Mesenchymal stem cell (in vitro differentiated cells and primary cell): ENCODE measurements around the gene MIPOL1.

Experiments used
- DNase-seq: peaks from one replicate; pipeline ENCODE4 v3.0.0-alpha.2; 2013
- H2AFZ ChIP-seq: one replicate; pipeline ENCODE4 v1.6.1; 2013; ENCODE audit warnings: low read depth, mild to moderate bottlenecking, control low read depth, inconsistent platforms, low read length, moderate library complexity
- H2AK5ac ChIP-seq: 2 replicates; pipeline ENCODE4 v1.6.1; 2013; ENCODE audit warnings: low read length, moderate library complexity, mild to moderate bottlenecking, inconsistent platforms; ENCODE audit not compliant: severe bottlenecking
- H2BK120ac ChIP-seq: one replicate; pipeline ENCODE4 v1.6.1; 2013; ENCODE audit warnings: low read depth, mild to moderate bottlenecking, inconsistent platforms, low read length, moderate library complexity
- H2BK12ac ChIP-seq, 2 experiments: one replicate each; pipeline ENCODE4 v1.6.1; 2013; ENCODE audit warnings: inconsistent platforms in 2 of 2, low read length in 2 of 2, mild to moderate bottlenecking in 2 of 2, moderate library complexity in 2 of 2, control low read depth in 1 of 2
- H2BK15ac ChIP-seq: one replicate; pipeline ENCODE4 v1.6.1; 2013; ENCODE audit warnings: mild to moderate bottlenecking, low read depth, inconsistent platforms; ENCODE audit not compliant: poor library complexity, severe bottlenecking
- H2BK5ac ChIP-seq: 2 replicates; pipeline ENCODE4 v1.6.1; 2013; ENCODE audit warnings: low read depth, mild to moderate bottlenecking, low read length, control low read depth, inconsistent platforms; ENCODE audit not compliant: poor library complexity, severe bottlenecking
- H3K14ac ChIP-seq, 2 experiments: one replicate each; pipeline ENCODE4 v1.6.1; 2013; ENCODE audit warnings: inconsistent platforms in 2 of 2, low read length in 2 of 2, control low read depth in 1 of 2, mild to moderate bottlenecking in 1 of 2, moderate library complexity in 1 of 2
- H3K18ac ChIP-seq, 2 experiments: one replicate each; pipeline ENCODE4 v1.6.1; 2013; ENCODE audit warnings: inconsistent platforms in 2 of 2, low read length in 2 of 2, control low read depth in 1 of 2, low read depth in 1 of 2, mild to moderate bottlenecking in 1 of 2
- H3K23ac ChIP-seq, 2 experiments: one replicate each; pipeline ENCODE4 v1.6.1; 2013; ENCODE audit warnings: inconsistent platforms in 2 of 2, low read length in 2 of 2, mild to moderate bottlenecking in 2 of 2, moderate library complexity in 2 of 2, control low read depth in 1 of 2
- H3K27ac ChIP-seq: 2 replicates; pipeline ENCODE4 v1.5.1; 2013; ENCODE audit warnings: mild to moderate bottlenecking, moderate library complexity, low read length, control low read depth, inconsistent platforms; ENCODE audit not compliant: poor library complexity, severe bottlenecking
- H3K27me3 ChIP-seq, 2 experiments: 2 replicates each; pipeline versions ENCODE4 v1.6.1 to v1.7.0; 2013; ENCODE audit warnings: low read length in 2 of 2, mild to moderate bottlenecking in 2 of 2, moderate library complexity in 2 of 2, control low read depth in 1 of 2, inconsistent platforms in 1 of 2; ENCODE audit not compliant: control insufficient read depth in 1 of 2, insufficient read depth in 1 of 2
- H3K36me3 ChIP-seq, 2 experiments: 2 replicates each; pipeline versions ENCODE4 v1.6.1 to v1.7.0; 2013; ENCODE audit warnings: low read length in 2 of 2, control low read depth in 1 of 2, inconsistent platforms in 1 of 2, low read depth in 1 of 2, mild to moderate bottlenecking in 1 of 2; ENCODE audit not compliant: insufficient read depth in 2 of 2, control insufficient read depth in 1 of 2
- H3K4ac ChIP-seq, 2 experiments: one replicate each; pipeline ENCODE4 v1.6.1; 2013; ENCODE audit warnings: inconsistent platforms in 2 of 2, low read length in 2 of 2, mild to moderate bottlenecking in 2 of 2, moderate library complexity in 2 of 2, control low read depth in 1 of 2, low read depth in 1 of 2
- H3K4me1 ChIP-seq: 2 replicates; pipeline ENCODE4 v1.6.1; 2013; ENCODE audit warnings: low read depth, low read length, control low read depth; ENCODE audit not compliant: control insufficient read depth, insufficient read depth
- H3K4me2 ChIP-seq: 2 replicates; pipeline ENCODE4 v1.6.1; 2013; ENCODE audit warnings: low read length, mild to moderate bottlenecking, inconsistent platforms; ENCODE audit not compliant: poor library complexity, severe bottlenecking
- H3K4me3 ChIP-seq, 2 experiments: 2 replicates each; pipeline versions ENCODE4 v1.5.1 to v1.7.0; 2013; ENCODE audit warnings: low read length in 2 of 2, mild to moderate bottlenecking in 2 of 2, control low read depth in 1 of 2, low read depth in 1 of 2; ENCODE audit not compliant: insufficient read depth in 1 of 2
- H3K79me1 ChIP-seq: replicated peaks from 2 replicates; pipeline ENCODE4 v1.6.1; 2013; ENCODE audit warnings: mild to moderate bottlenecking, control low read depth, low read length, inconsistent platforms; ENCODE audit not compliant: poor library complexity, severe bottlenecking
- H3K9ac ChIP-seq: 2 replicates; pipeline ENCODE4 v1.7.0; 2013; ENCODE audit warnings: mild to moderate bottlenecking, low read length, moderate library complexity
- H3K9me3 ChIP-seq: 2 replicates; pipeline ENCODE4 v1.7.0; 2013; ENCODE audit warnings: mild to moderate bottlenecking, low read length; ENCODE audit not compliant: control insufficient read depth
- H4K8ac ChIP-seq: one replicate; pipeline ENCODE4 v1.6.1; 2013; ENCODE audit warnings: inconsistent platforms, mild to moderate bottlenecking, low read length, moderate library complexity
- H4K91ac ChIP-seq: one replicate; pipeline ENCODE4 v1.6.1; 2013; ENCODE audit warnings: mild to moderate bottlenecking, low read length, inconsistent platforms
- WGBS: methylation state at CpG from one replicate; pipeline ENCODE4 v1.1.7; 2013; ENCODE audit warnings: mixed read lengths; 5-methylcytosine and 5-hydroxymethylcytosine counted together

The MIPOL1 gene

GRCh38 chr14:37592482-37593408, 395.0 kb downstream of the MIPOL1 start:
- H2AK5ac ChIP-seq, result no peak overlapping the region
- H3K27ac ChIP-seq, result no peak overlapping the region
- no peak overlapping the region for H3K14ac ChIP-seq
- H2BK15ac ChIP-seq, result no peak overlapping the region
- 9% methylated on average over 36 of the region's 42 CpGs for WGBS
- H2BK120ac ChIP-seq, result no peak overlapping the region
- H3K23ac ChIP-seq, result no peak overlapping the region
- H4K8ac ChIP-seq, result no peak overlapping the region
- no peak overlapping the region for H2BK5ac ChIP-seq
- H3K9me3 ChIP-seq, result no peaks in the 10 kb centered on the region
- H2BK12ac ChIP-seq, result no peak overlapping the region
- no peak overlapping the region for H2AFZ ChIP-seq
- no peak overlapping the region for H3K4me2 ChIP-seq
- peak overlapping the region in 1 of 2 experiments; percentile 23 for H3K4me3 ChIP-seq
- H3K79me1 ChIP-seq, result no peaks in the 10 kb centered on the region
- peaks cover 37% of the 10 kb centered on the region for H3K4me1 ChIP-seq
- H4K91ac ChIP-seq, result no peak overlapping the region
- peak; percentile 1 for DNase-seq
- no peak overlapping the region for H3K9ac ChIP-seq
- no peak overlapping the region for H3K18ac ChIP-seq
- H3K36me3 ChIP-seq, result peaks cover 0 to 4% of the 10 kb centered on the region in 2 experiments
- H3K4ac ChIP-seq, result no peak overlapping the region
- H3K27me3 ChIP-seq, result peaks cover 78 to 82% of the 10 kb centered on the region in 2 experiments

- DNase-seq, result peak; percentile 0
- Histone ChIP-seq H3K9ac (no peak overlapping the region), H2AFZ (no peak overlapping the region), H3K4me2 (no peak overlapping the region), H3K23ac (no peak overlapping the region), H3K36me3 (peaks cover 0 to 4% of the 10 kb centered on the region in 2 experiments), H3K27me3 (peaks cover 78 to 82% of the 10 kb centered on the region in 2 experiments), H3K4me1 (peaks cover 35% of the 10 kb centered on the region), H3K14ac (no peak overlapping the region), H3K79me1 (no peaks in the 10 kb centered on the region), H2AK5ac (no peak overlapping the region), H2BK5ac (no peak overlapping the region), H4K91ac (no peak overlapping the region), H3K9me3 (no peaks in the 10 kb centered on the region), H3K18ac (no peak overlapping the region), H4K8ac (no peak overlapping the region), H3K4me3 (peak overlapping the region in 1 of 2 experiments; percentile 76), H2BK15ac (no peak overlapping the region), H3K27ac (no peak overlapping the region), H2BK12ac (no peak overlapping the region), H3K4ac (no peak overlapping the region), H2BK120ac (no peak overlapping the region)
- 47% methylated on average over 3 of the region's 14 CpGs for WGBS
These were observed 395.9 kb downstream of the MIPOL1 start for GRCh38 chr14:37593511-37594237.

GRCh38 chr14:37594238-37594970, 396.7 kb downstream of the MIPOL1 start:
- Histone ChIP-seq H3K4me3 (peak overlapping the region; percentile 54 to 76), H3K23ac (no peak overlapping the region), H3K27me3 (peaks cover 78 to 82% of the 10 kb centered on the region in 2 experiments), H3K14ac (no peak overlapping the region), H3K9me3 (no peaks in the 10 kb centered on the region), H3K27ac (no peak overlapping the region), H3K4ac (no peak overlapping the region), H2BK5ac (no peak overlapping the region), H4K91ac (no peak overlapping the region), H3K4me2 (peak overlapping the region; percentile 97), H3K36me3 (peaks cover 0 to 4% of the 10 kb centered on the region in 2 experiments), H3K18ac (peak overlapping the region in 1 of 2 experiments; percentile 48), H2AFZ (no peak overlapping the region), H3K79me1 (no peaks in the 10 kb centered on the region), H2AK5ac (no peak overlapping the region), H2BK15ac (no peak overlapping the region), H3K4me1 (peaks cover 37% of the 10 kb centered on the region), H2BK120ac (no peak overlapping the region), H2BK12ac (no peak overlapping the region), H3K9ac (peak overlapping the region; percentile 36), H4K8ac (no peak overlapping the region)
- DNase-seq, result peak; percentile 86
- 2% methylated on average over 52 of the region's 56 CpGs for WGBS
